NOMO-1 treated with DMSO at 0.1 percent for 48 hours (cell line): ENCODE data around the gene ABHD6.
"Not testable (repeated sequence)": the region's sequence is repeated elsewhere in the genome, so short reads cannot be mapped to it uniquely, and the experiment has no call there.

Source experiments
- DNase-seq: peaks from one replicate; lab custom pipeline; 2025; ENCODE audit not compliant: unreplicated experiment; lab: John Stamatoyannopoulos, UW

ABHD6 gene

GRCh38 chr3:58273362-58273761 is 35.8 kb downstream of the ABHD6 start:
- not testable (repeated sequence) for DNase-seq

- no peak for DNase-seq
These were observed 36.5 kb downstream of the ABHD6 start for GRCh38 chr3:58274027-58274614.

GRCh38 chr3:58281069-58281468 is 43.5 kb downstream of the ABHD6 start:
- no peak for DNase-seq

- DNase-seq, result no peak
These were observed 47.7 kb downstream of the ABHD6 start for GRCh38 chr3:58285334-58285733.

- no peak for DNase-seq
These were observed 49.8 kb downstream of the ABHD6 start for GRCh38 chr3:58287354-58287753.

GRCh38 chr3:58288011-58288728 is 50.6 kb downstream of the ABHD6 start:
- peak; percentile 0 for DNase-seq

- not testable (repeated sequence) for DNase-seq
These were observed 51.5 kb downstream of the ABHD6 start for GRCh38 chr3:58288964-58289613.

GRCh38 chr3:58290446-58290845 is 52.9 kb downstream of the ABHD6 start:
- DNase-seq, result not testable (repeated sequence)

- DNase-seq, result no peak
These were observed 54.2 kb downstream of the ABHD6 start for GRCh38 chr3:58291671-58292338.

- DNase-seq, result no peak
These were observed 55.3 kb downstream of the ABHD6 start for GRCh38 chr3:58292866-58293265.

GRCh38 chr3:58293516-58293915 is 55.9 kb downstream of the ABHD6 start:
- no peak for DNase-seq

GRCh38 chr3:58296269-58296668 is 58.7 kb downstream of the ABHD6 start:
- DNase-seq, result no peak

- DNase-seq, result no peak
These were observed 59.3 kb downstream of the ABHD6 start for GRCh38 chr3:58296843-58297242.

- no peak for DNase-seq
These were observed 60.6 kb downstream of the ABHD6 start for GRCh38 chr3:58298190-58298589.

GRCh38 chr3:58299075-58299474 is 61.5 kb downstream of the ABHD6 start:
- DNase-seq, result no peak

- peak; percentile 2 for DNase-seq
These were observed 62.4 kb downstream of the ABHD6 start for GRCh38 chr3:58299839-58300516.

- DNase-seq, result peak; percentile 92
These were observed 68.5 kb downstream of the ABHD6 start, which contains the start of the genes HTD2 and RPP14 for GRCh38 chr3:58305882-58306711. TSS of gene HTD2 (plus strand) at chr3:58306520. CDS start at chr3:58317614, 11,094 bp downstream. TSS of gene RPP14 (plus strand) at chr3:58306245. CDS start at chr3:58310330, 4,085 bp downstream.

- peak; percentile 54 for DNase-seq
These were observed 70.1 kb downstream of the ABHD6 start for GRCh38 chr3:58307639-58308215.

GRCh38 chr3:58308728-58309127 is 71.1 kb downstream of the ABHD6 start:
- no peak for DNase-seq

- peak; percentile 22 for DNase-seq
These were observed 80.2 kb downstream of the ABHD6 start for GRCh38 chr3:58317811-58318210.
